ENCODE results near the gene INSIG1.
A peak's percentile ranks its signal among the peaks of the same experiment; 100 is the strongest.

The INSIG1 gene

DNA sequence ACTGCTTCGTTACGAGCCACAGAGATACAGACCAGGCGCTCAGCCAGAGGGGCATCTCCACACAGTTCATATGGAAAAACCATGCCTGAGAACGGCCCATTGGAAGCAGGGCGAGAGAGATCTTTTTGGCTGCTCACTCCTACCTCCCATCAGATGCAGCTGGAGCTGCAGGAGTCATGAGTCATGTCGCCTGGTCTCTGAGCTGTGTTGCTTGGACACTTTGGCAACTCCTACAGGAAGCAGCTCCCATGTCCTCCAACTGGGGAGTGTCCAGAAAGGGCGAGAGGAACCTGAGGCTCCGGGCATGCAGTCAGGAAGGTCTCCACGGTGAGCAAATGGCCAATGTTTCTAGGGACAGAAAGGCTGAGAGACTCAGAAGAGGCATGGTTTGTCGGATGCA lies 24.9 kb downstream of the INSIG1 start:
- peak; percentile 33 for DNase-seq (ENCODE audit: low read depth)
- H3K4me3 ChIP-seq (ENCODE audit: low read length), result no peak overlapping the region
- TF ChIP-seq CTCF (conservative IDR thresholded peaks at IDR 0.05; ENCODE audit: low read length), result no peak

DNA sequence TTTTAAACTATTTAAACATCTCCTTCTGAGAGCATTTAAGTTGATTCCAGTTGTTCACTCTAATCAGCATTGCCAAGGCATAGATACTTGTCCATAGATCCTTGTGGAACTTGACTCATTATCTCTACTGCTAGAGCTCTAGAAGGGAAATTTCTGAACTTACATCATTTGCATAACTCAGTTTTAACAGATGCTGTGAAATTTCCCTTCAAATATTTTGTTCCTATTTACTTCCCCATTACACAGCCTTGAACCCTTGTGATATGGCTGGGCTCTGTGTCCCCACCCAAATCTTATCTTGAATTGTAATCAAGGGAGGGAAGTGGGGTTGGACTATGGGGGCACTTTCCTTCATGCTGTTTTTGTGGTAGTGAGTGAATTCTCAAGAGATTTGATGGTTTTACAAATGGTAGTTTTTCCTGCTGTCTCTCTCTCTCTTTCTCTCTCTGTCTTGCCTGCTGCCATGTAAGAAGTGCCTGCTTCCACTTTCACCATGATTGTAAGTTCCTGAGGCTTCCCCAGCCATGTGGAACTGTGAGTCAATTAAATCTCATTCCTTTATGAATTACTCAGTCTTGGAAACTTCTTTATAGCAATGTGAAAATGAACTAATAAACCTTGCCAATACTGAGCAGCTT lies 25.4 kb downstream of the INSIG1 start:
- TF ChIP-seq CTCF (conservative IDR thresholded peaks at IDR 0.05; ENCODE audit: low read length), result no peak
- DNase-seq (ENCODE audit: low read depth), result peak; percentile 16
- no peak overlapping the region for H3K4me3 ChIP-seq (ENCODE audit: low read length)

DNA sequence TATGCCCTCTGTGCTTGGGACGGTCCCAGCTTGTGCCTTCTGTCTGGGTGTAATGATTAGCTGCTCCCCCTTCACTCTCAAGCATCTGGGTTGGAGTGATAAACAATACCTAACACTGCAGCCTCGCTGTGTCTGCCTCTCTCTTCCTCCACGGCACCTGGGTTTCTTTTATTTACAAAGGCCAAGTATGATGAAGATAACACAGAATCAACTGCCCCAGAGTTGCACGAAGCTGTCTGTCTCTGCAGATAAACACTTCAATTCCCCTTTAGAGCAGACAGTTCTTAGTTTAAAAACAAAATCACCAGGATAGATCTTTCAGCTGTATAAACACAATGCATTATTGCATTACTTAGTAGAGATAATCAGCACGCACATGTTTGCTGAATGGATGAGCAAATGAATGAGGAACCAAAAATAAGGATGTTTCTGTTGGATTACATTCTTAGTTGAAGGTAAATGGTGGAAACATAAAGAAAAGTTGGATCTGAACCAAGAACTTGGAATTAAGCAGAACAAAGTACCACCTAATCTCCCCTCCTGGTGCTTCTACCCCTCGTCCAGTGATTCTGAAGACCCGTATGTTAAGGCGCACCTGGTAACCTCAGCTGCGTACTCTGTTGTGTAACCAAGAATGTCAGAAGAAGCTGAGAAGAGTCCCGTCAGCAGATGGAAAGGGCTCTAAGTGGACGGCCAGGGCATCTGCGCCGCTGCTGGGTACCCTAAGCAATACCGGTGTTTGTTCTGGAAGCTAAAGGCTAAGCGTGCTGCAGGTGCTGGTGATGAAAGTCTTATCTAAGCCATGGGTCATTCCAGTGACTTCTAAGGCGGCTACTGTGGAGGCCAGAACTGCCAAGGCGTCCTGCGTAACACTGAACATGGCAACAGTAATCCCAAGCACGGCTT lies 26.6 kb downstream of the INSIG1 start:
- no peak for TF ChIP-seq CTCF (conservative IDR thresholded peaks at IDR 0.05; ENCODE audit: low read length)
- H3K4me3 ChIP-seq (ENCODE audit: low read length), result no peak overlapping the region
- DNase-seq (ENCODE audit: low read depth), result no peak

DNA sequence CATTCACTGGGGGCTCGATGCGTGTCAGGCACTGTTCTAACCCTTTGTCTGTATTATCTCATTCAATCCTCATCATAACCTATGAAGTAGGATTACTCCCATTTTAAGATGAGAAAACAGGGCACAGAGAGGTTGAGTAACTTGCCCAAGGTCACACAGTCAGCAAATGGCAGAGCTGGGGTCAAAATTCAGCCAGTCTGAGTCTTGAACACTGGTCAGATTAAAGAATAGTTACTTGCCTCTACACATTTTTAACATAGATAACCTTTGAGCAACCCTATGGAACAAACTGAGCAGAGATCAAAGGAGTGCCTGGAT lies 27.2 kb downstream of the INSIG1 start:
- no peak for TF ChIP-seq CTCF (conservative IDR thresholded peaks at IDR 0.05; ENCODE audit: low read length)
- no peak for DNase-seq (ENCODE audit: low read depth)
- no peak overlapping the region for H3K4me3 ChIP-seq (ENCODE audit: low read length)

- no peak for TF ChIP-seq CTCF (conservative IDR thresholded peaks at IDR 0.05; ENCODE audit: low read length)
- H3K4me3 ChIP-seq (ENCODE audit: low read length), result no peak overlapping the region
- no peak for DNase-seq (ENCODE audit: low read depth)
Observed at GRCh38 chr7:155326385-155326784, 28.7 kb downstream of the INSIG1 start.

DNA sequence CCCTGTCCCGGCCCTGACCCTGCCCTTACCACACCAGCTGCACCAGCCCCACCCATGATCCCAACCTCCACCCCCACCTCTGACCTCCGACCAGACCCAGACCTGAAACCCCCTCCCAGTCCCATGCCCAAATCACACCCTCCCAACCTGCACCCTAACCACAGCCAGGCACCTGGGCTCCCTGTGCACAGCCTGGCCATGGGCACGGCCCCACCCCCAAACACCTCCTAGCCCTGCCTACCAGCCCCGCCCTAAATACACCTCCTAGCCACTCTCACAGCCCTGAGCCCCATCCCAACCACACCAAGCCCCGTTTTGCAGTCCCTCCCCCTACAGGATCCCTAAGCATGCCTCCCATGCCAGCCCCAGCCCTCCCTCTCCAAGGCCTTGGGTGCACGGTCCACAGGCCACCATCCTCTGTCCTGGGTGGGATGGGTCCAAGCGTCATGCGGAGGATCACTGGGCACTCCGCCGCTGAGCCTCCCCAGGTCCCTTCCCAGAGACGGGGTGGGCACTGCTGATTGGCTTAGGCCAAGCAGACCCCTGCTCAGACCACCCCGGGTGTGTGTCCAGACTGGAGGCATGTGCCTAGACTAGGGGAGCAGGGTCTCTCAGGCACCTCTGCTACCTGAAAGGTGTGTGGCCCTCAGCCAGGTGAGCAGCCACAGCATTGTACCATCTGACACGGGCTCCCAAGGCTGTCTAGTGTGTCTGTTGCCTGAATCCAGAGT lies 30.1 kb downstream of the INSIG1 start:
- H3K4me3 ChIP-seq (ENCODE audit: low read length), result no peak overlapping the region
- no peak for TF ChIP-seq CTCF (conservative IDR thresholded peaks at IDR 0.05; ENCODE audit: low read length)
- DNase-seq (ENCODE audit: low read depth), result no peak

All from AG10803 (cell line).